NCI-H446 treated with DMSO at 0.1 percent for 48 hours (cell line): ENCODE measurements around the gene PCDH15.

Experiments used
- DNase-seq: peaks from one replicate; lab custom pipeline; 2025; lab: John Stamatoyannopoulos, UW

Gene PCDH15

GRCh38 chr10:54800741-54801421 lies at the start of gene PCDH15:
TSS of gene PCDH15 (minus strand) at chr10:54801231. CDS start at chr10:54664262, 136,969 bp downstream.
- peak; percentile 14 for DNase-seq

- DNase-seq, result no peak
Observed at GRCh38 chr10:54843932-54844331, 42.9 kb upstream of the PCDH15 start.

- peak; percentile 20 for DNase-seq
Observed at GRCh38 chr10:54843085-54843646, 42.1 kb upstream of the PCDH15 start.

- no peak for DNase-seq
Observed at GRCh38 chr10:54837479-54837878, 36.4 kb upstream of the PCDH15 start.

- DNase-seq, result no peak
Observed at GRCh38 chr10:54833029-54833428, 32.0 kb upstream of the PCDH15 start.

- no peak for DNase-seq
Observed at GRCh38 chr10:54826994-54827560, 26.0 kb upstream of the PCDH15 start.

- no peak for DNase-seq
Observed at GRCh38 chr10:54815583-54815982, 14.6 kb upstream of the PCDH15 start.

- no peak for DNase-seq
Observed at GRCh38 chr10:54808186-54808935, 7.3 kb upstream of the PCDH15 start.

- DNase-seq, result no peak
Observed at GRCh38 chr10:54799506-54799905, 1.5 kb downstream of the PCDH15 start.

GRCh38 chr10:54797636-54798321 lies 3.3 kb downstream of the PCDH15 start:
- DNase-seq, result no peak

- no peak for DNase-seq
Observed at GRCh38 chr10:54796881-54797280, 4.2 kb downstream of the PCDH15 start.

- DNase-seq, result no peak
Observed at GRCh38 chr10:54776622-54777021, 24.4 kb downstream of the PCDH15 start.

GRCh38 chr10:54772468-54773122 lies 28.4 kb downstream of the PCDH15 start:
- DNase-seq, result no peak

GRCh38 chr10:54769051-54769450 lies 32.0 kb downstream of the PCDH15 start:
- no peak for DNase-seq

- DNase-seq, result no peak
Observed at GRCh38 chr10:54758791-54759190, 42.2 kb downstream of the PCDH15 start.

- no peak for DNase-seq
Observed at GRCh38 chr10:54749623-54750022, 51.4 kb downstream of the PCDH15 start.

GRCh38 chr10:54745436-54745835 lies 55.6 kb downstream of the PCDH15 start:
- DNase-seq, result no peak

GRCh38 chr10:54742416-54742815 lies 58.6 kb downstream of the PCDH15 start:
- no peak for DNase-seq

- DNase-seq, result no peak
Observed at GRCh38 chr10:54728511-54728910, 72.5 kb downstream of the PCDH15 start.

GRCh38 chr10:54722075-54722474 lies 79.0 kb downstream of the PCDH15 start:
- no peak for DNase-seq

- DNase-seq, result no peak
Observed at GRCh38 chr10:54710918-54711317, 90.1 kb downstream of the PCDH15 start.

- DNase-seq, result no peak
Observed at GRCh38 chr10:54708591-54708990, 92.4 kb downstream of the PCDH15 start.
